Sigmoid colon (tissue), 7 donors: ENCODE measurements around the gene SERPINB1. TPM values are rescaled to one million over a fixed set of nuclear protein-coding genes. Genes with fewer than 3 reads are reported as not detected.
A peak's percentile ranks its signal among the peaks of the same experiment; 100 is the strongest.

ENCODE experiments used
- DNase-seq: peaks from one replicate; pipeline ENCODE4 v3.0.0-alpha.2; 2019
- H3K27ac ChIP-seq, 4 donors: fragments of 200-600 bp; sonication (generic); one replicate each; pipeline ENCODE4 v1.5.1; 2016 to 2019; ENCODE audit warnings: mild to moderate bottlenecking in 1 of 4
- H3K27me3 ChIP-seq, 3 donors: fragments of 200-600 bp; sonication (generic); one replicate each; pipeline ENCODE4 v1.5.1; 2019; ENCODE audit warnings: mild to moderate bottlenecking in 1 of 3
- H3K36me3 ChIP-seq, 4 donors: fragments of 200-600 bp; sonication (generic); one replicate each; pipeline ENCODE4 v1.5.1; 2016 to 2019
- H3K4me1 ChIP-seq, 4 donors: fragments of 200-600 bp; sonication (generic); one replicate each; pipeline ENCODE4 v1.5.1; 2017 to 2019
- H3K4me3 ChIP-seq, 4 donors: fragments of 200-600 bp; sonication (generic); one replicate each; pipeline ENCODE4 v1.5.1; 2017 to 2019; ENCODE audit warnings: mild to moderate bottlenecking in 2 of 4, moderate library complexity in 1 of 4
- H3K9me3 ChIP-seq, 4 donors: fragments of 200-600 bp in 3 of 4; sonication (generic) in 3 of 4; one replicate each; pipeline versions ENCODE4 v1.5.1 to v1.6.1; 2013 to 2019
- EP300 ChIP-seq, 4 donors: sonication (generic); formaldehyde crosslinking; IDR thresholded peaks; one replicate each; pipeline ENCODE4 v1.6.1; 2017; ENCODE audit warnings: antibody characterized with exemption in 4 of 4
- POLR2A ChIP-seq, 2 donors: fragments of 450-650 bp; IDR thresholded peaks; one replicate each; pipeline ENCODE4 v1.6.1; 2016; ENCODE audit warnings: antibody characterized with exemption in 2 of 2, mild to moderate bottlenecking in 2 of 2, moderate library complexity in 2 of 2
- POLR2AphosphoS5 ChIP-seq, 4 donors: sonication (generic); formaldehyde crosslinking; IDR thresholded peaks; one replicate each; pipeline ENCODE4 v1.6.1; 2017; ENCODE audit warnings: antibody characterized with exemption in 4 of 4
- WGBS, 2 donors: extraction: QIAGEN DNeasy Blood & Tissue Kit; methylation state at CpG; one replicate each; pipeline ENCODE4 v1.1.7; 2013; 5-methylcytosine and 5-hydroxymethylcytosine counted together
- intact Hi-C: fragments of 100-400 bp; cut with DNase I; formaldehyde crosslinking; loops from one replicate; pipeline ENCODE4 v1.15.1; 2023
- polyA plus RNA-seq, 3 donors: library from polyadenylated mRNA; stranded (reverse); fragments of 200-250 nt; gene quantifications; one replicate each; pipeline ENCODE4 v1.2.3, GENCODE V29; 2013
- total RNA-seq, 4 donors: library from RNA; depleted of rRNA; stranded (reverse); fragments of >200 nt; gene quantifications; one replicate each; pipeline ENCODE4 v1.1.0, GENCODE V29; 2016
- TF ChIP-seq, protein P1 (sequence below), 4 experiments: fragments of 450-650 bp in 3 of 4; fragments of 200-600 bp in 1 of 4; IDR thresholded peaks; one replicate each; pipeline ENCODE4 v1.5.1; 2016 to 2019; ENCODE audit warnings: antibody characterized with exemption in 4 of 4, mild to moderate bottlenecking in 3 of 4, moderate library complexity in 2 of 4
- donor health status: healthy with polysubstance abuse.
- donor health status: Bipolar disorder and iron deficiency.
- donor health status: healthy.

The SERPINB1 gene
- total and polyA plus RNA-seq, 7 donors = 19.6 to 230 (median 88.0) TPM

DNA sequence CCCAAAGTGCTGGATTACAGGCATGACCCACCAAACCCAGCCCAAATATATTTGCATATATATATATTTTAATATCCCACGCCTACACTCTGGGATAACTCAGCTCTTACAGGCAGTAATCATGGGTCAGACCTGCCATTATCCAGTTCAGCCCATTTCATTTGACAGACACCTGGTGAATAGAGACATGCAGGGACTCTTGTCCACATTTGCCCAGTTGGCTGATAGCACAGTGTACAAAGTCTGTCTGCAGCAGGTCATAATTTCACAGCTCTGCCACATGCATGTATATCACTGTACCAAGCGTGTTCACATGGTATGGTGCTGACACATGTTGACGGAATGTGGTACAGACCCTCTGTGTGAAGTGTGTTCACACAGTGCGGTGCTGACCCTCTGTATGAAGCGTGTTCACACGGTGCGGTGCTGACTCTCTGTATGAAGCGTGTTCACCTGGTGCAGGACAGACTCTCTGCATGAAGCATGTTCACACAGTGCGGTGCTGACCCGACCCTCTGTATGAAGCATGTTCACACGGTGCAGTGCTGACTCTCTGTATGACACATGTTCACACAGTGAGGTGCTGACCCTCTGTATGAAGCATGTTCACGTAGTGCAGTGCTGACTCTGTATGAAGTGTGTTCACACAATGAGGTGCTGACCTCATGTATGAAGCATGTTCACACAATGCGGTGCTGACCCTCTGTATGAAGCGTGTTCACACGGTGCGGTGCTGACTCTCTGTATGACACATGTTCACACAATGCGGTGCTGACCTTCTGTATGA lies 10.3 kb upstream of the SERPINB1 start:
- no peaks in the 10 kb centered on the region for H3K9me3 ChIP-seq
- H3K4me3 ChIP-seq = no peak overlapping the region
- no peak overlapping the region for H3K27ac ChIP-seq
- DNase-seq = no peak
- intact Hi-C loops = loop anchor here (10.0 kb wide), 1 partner anchor 53 kb away; the partner anchor contains the start of gene SERPINB9
- H3K4me1 ChIP-seq = peaks cover 0 to 7% (median 2%) of the 10 kb centered on the region in 4 donors
- H3K27me3 ChIP-seq = no peaks in the 10 kb centered on the region
- TF ChIP-seq EP300 (IDR thresholded peaks at IDR 0.05) = no peak
- TF ChIP-seq, protein P1, sequence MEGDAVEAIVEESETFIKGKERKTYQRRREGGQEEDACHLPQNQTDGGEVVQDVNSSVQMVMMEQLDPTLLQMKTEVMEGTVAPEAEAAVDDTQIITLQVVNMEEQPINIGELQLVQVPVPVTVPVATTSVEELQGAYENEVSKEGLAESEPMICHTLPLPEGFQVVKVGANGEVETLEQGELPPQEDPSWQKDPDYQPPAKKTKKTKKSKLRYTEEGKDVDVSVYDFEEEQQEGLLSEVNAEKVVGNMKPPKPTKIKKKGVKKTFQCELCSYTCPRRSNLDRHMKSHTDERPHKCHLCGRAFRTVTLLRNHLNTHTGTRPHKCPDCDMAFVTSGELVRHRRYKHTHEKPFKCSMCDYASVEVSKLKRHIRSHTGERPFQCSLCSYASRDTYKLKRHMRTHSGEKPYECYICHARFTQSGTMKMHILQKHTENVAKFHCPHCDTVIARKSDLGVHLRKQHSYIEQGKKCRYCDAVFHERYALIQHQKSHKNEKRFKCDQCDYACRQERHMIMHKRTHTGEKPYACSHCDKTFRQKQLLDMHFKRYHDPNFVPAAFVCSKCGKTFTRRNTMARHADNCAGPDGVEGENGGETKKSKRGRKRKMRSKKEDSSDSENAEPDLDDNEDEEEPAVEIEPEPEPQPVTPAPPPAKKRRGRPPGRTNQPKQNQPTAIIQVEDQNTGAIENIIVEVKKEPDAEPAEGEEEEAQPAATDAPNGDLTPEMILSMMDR (IDR thresholded peaks at IDR 0.05) = no peak
- no peaks in the 10 kb centered on the region for H3K36me3 ChIP-seq
- WGBS, 2 donors = 91 to 97% methylated on average over 17 of the region's 17 CpGs

DNA sequence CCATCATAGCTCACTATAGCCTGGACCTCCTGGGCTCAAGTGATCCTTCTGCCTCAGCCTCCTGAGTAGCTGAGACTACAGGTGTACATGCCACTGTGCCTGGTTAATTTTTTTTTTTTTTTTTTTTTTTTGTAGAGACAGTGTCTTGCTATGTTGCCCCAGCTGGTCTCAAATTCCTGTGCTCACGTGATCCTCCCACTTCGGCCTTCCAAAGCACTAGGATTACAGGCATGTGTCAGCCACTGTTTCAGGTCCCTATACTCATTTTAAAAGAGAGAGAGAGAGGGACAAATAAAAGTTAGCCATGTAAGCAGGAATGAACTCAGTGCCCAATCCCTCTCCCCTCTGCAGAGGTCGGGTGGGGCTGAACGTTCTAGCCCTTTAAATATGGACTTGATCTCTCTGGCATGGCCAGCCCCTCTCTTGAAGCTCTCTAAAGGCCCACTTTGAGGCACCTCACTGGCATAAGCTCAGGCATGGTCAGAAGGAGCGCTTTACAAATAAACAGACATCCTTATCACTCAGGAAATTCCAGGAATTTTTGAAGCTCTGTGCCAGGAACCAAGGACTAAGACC lies 9.0 kb upstream of the SERPINB1 start:
- 58 to 68% methylated on average over 5 of the region's 5 CpGs for WGBS, 2 donors
- Histone ChIP-seq H3K27ac (no peak overlapping the region), H3K4me3 (no peak overlapping the region), H3K27me3 (no peaks in the 10 kb centered on the region), H3K4me1 (peaks cover 0 to 13% (median 10%) of the 10 kb centered on the region in 4 donors), H3K36me3 (no peaks in the 10 kb centered on the region), H3K9me3 (no peaks in the 10 kb centered on the region)
- no peak for TF ChIP-seq EP300 (IDR thresholded peaks at IDR 0.05)
- no peak for TF ChIP-seq POLR2AphosphoS5 (IDR thresholded peaks at IDR 0.05)
- TF ChIP-seq POLR2A (IDR thresholded peaks at IDR 0.05) = no peak
- TF ChIP-seq, protein P1 (IDR thresholded peaks at IDR 0.05) = no peak
- no peak for DNase-seq
- intact Hi-C loops = loop anchor here (10.0 kb wide), 1 partner anchor 54 kb away; the partner anchor contains the start of gene SERPINB9

GRCh38 chr6:2848851-2849250 lies 7.2 kb upstream of the SERPINB1 start:
- H3K4me3 ChIP-seq = no peak overlapping the region
- H3K4me1 ChIP-seq = peaks cover 0 to 13% (median 7%) of the 10 kb centered on the region in 4 donors
- no peaks in the 10 kb centered on the region for H3K9me3 ChIP-seq
- intact Hi-C loops = loop anchor here (5.0 kb wide), 1 partner anchor 213 kb away; no protein-coding TSS in a partner anchor
- no peak overlapping the region for H3K27ac ChIP-seq
- no peaks in the 10 kb centered on the region for H3K36me3 ChIP-seq
- DNase-seq = no peak
- H3K27me3 ChIP-seq = no peaks in the 10 kb centered on the region
- no peak for TF ChIP-seq POLR2A (IDR thresholded peaks at IDR 0.05)
- no peak for TF ChIP-seq POLR2AphosphoS5 (IDR thresholded peaks at IDR 0.05)
- TF ChIP-seq, protein P1 (IDR thresholded peaks at IDR 0.05) = no peak
- TF ChIP-seq EP300 (IDR thresholded peaks at IDR 0.05) = no peak
- WGBS, 2 donors = 40 to 57% methylated on average over 10 of the region's 10 CpGs

GRCh38 chr6:2845880-2846208 lies 4.2 kb upstream of the SERPINB1 start:
- H3K4me1 ChIP-seq = peaks cover 0 to 28% (median 21%) of the 10 kb centered on the region in 4 donors
- no peaks in the 10 kb centered on the region for H3K27me3 ChIP-seq
- TF ChIP-seq EP300 (IDR thresholded peaks at IDR 0.05) = no peak
- TF ChIP-seq POLR2AphosphoS5 (IDR thresholded peaks at IDR 0.05) = no peak
- TF ChIP-seq, protein P1 (IDR thresholded peaks at IDR 0.05) = no peak
- no peak for TF ChIP-seq POLR2A (IDR thresholded peaks at IDR 0.05)
- intact Hi-C loops = loop anchor here (2.0 to 5.0 kb wide), 4 partner anchors 55 to 216 kb away; no protein-coding TSS in a partner anchor
- H3K4me3 ChIP-seq = no peak overlapping the region
- 63 to 73% methylated on average over 6 of the region's 6 CpGs for WGBS, 2 donors
- no peaks in the 10 kb centered on the region for H3K36me3 ChIP-seq
- DNase-seq = no peak
- H3K9me3 ChIP-seq = no peaks in the 10 kb centered on the region
- H3K27ac ChIP-seq = peak overlapping the region; percentile 76 to 86 (median 78)
